K562 (cell line): ENCODE data around the gene PSPC1. TPM values are rescaled to one million over a fixed set of nuclear protein-coding genes. Genes with fewer than 3 reads are reported as not detected.

Source experiments
- AFF4 ChIP-seq: sonication (generic); formaldehyde crosslinking; IDR thresholded peaks from 2 replicates; pipeline ENCODE4 v1.8.0; 2023; ENCODE audit warnings: mild to moderate bottlenecking, missing genetic modification reagents
- CHD7 ChIP-seq: fragments of 200-600 bp; sonication (generic); IDR thresholded peaks from one replicate; pipeline ENCODE4 v1.6.1; 2012; ENCODE audit warnings: mild to moderate bottlenecking, low read depth, low read length, inconsistent platforms
- CREB3L1 ChIP-seq: fragments of 450-650 bp; IDR thresholded peaks from 2 replicates; pipeline ENCODE4 v1.6.1; 2014; ENCODE audit warnings: low read depth, mild to moderate bottlenecking, moderate library complexity, borderline replicate concordance
- HDAC3 ChIP-seq: fragments of 450-650 bp; IDR thresholded peaks from 2 replicates; pipeline ENCODE4 v1.6.1; 2018; ENCODE audit warnings: borderline replicate concordance, mild to moderate bottlenecking, moderate library complexity; ENCODE audit not compliant: partially characterized antibody
- MAZ ChIP-seq, 2 experiments: fragments of 450-650 bp in 1 of 2; sonication (generic) in 1 of 2; formaldehyde crosslinking; IDR thresholded peaks in 1 of 2; conservative IDR thresholded peaks in 1 of 2; 2 replicates each; pipeline versions ENCODE4 v1.4.0 to v1.5.0; 2020; ENCODE audit warnings: mild to moderate bottlenecking in 1 of 2, missing genetic modification reagents in 1 of 2
- RNF219 ChIP-seq: fragments of 250-450 bp; sonication (Bioruptor Pico); IDR thresholded peaks from 2 replicates; pipeline ENCODE4 v1.5.0; 2022; ENCODE audit warnings: mild to moderate bottlenecking
- ZNF134 ChIP-seq: fragments of 250-450 bp; sonication (Bioruptor Pico); conservative IDR thresholded peaks from 2 replicates; pipeline ENCODE4 v1.4.0; 2020
- ZNF707 ChIP-seq: fragments of 250-450 bp; sonication (Bioruptor Pico); conservative IDR thresholded peaks from 2 replicates; pipeline ENCODE4 v1.8.0; 2022; ENCODE audit warnings: inconsistent platforms, mild to moderate bottlenecking, moderate library complexity
- polyA plus RNA-seq, 8 experiments: library from polyadenylated mRNA; depleted of rRNA in 4 of 8; stranded (reverse) in 5 of 8; unstranded in 3 of 8; fragments of >200 nt; fragmentation: Nextera tagmentation in 2 of 8; fragmentation: Illumina TruSeq in 1 of 8; extraction: Ambion mirVana in 2 of 8; extraction: Trizol in 1 of 8; gene quantifications; 2 replicates each; pipeline versions ENCODE4 v1.2.1 to v1.2.3, GENCODE V29; 2011 to 2014; ENCODE audit warnings: inconsistent platforms in 1 of 8, missing spikeins in 1 of 8
- total RNA-seq, 7 experiments: library from RNA; depleted of rRNA in 6 of 7; stranded (reverse); fragments of >200 nt in 6 of 7; fragmentation: Illumina TruSeq in 2 of 7; extraction: Trizol in 2 of 7; gene quantifications; 2 replicates each; pipeline versions ENCODE4 v1.2.1 to v1.2.3, GENCODE V29; 2011 to 2021; ENCODE audit warnings: low replicate concordance in 1 of 7

PSPC1 gene
- total and polyA plus RNA-seq, 9 of the 15 experiments (the other 6 are each of a cell fraction or from before 2014, with no cell fraction given): 8.6 to 60.4 (median 42.4) TPM

- TF ChIP-seq RNF219 (CRISPR knock-in tag): no peak
- TF ChIP-seq ZNF134: no peak
- no peak for TF ChIP-seq CREB3L1
- no peak for TF ChIP-seq MAZ (CRISPR knock-in tag; conservative IDR thresholded peaks at IDR 0.05 in 1 of 2, IDR thresholded peaks at IDR 0.05 in 1 of 2)
- TF ChIP-seq AFF4 (CRISPR knock-in tag): no peak
- TF ChIP-seq CHD7: no peak
- no peak for TF ChIP-seq HDAC3
- TF ChIP-seq ZNF707 (CRISPR knock-in tag): no peak
Measured at GRCh38 chr13:19695428-19695827, 87.3 kb downstream of the PSPC1 start (continued).
